Measurements from ENCODE around the gene TBCD.

GRCh38 chr17:82924812-82925211, 172.9 kb downstream of the TBCD start:
- TF ChIP-seq EZH2 (IDR thresholded peaks at IDR 0.05; ENCODE audit: insufficient read depth, low read length) (no peak), CTCF (IDR thresholded peaks at IDR 0.05; ENCODE audit: insufficient read depth, low read depth, low read length) (no peak)
